Umbilical cord (tissue), 1 donor: ENCODE results near the gene LMOD2. TPM values are rescaled to one million over a fixed set of nuclear protein-coding genes. Genes with fewer than 3 reads are reported as not detected.

Source experiments
- total RNA-seq: library from RNA; depleted of rRNA; stranded (reverse); fragments of >200 nt; gene quantifications from one replicate; pipeline ENCODE4 v1.2.3, GENCODE V29; 2014; ENCODE audit warnings: low replicate concordance; ENCODE audit not compliant: insufficient read depth

LMOD2 gene
- total RNA-seq, 1 donor from 2014 or later, result 1.4 TPM

Other genes starting within 250 kb of the LMOD2 start
- gene IQUB, start 121.3 kb upstream of the LMOD2 start, total RNA-seq, result 2.6 TPM
- 74.2 TPM for gene NDUFA5, start 98.0 kb upstream of the LMOD2 start, total RNA-seq
- gene ASB15, start 54.0 kb upstream of the LMOD2 start, total RNA-seq, result 0.96 TPM
- 21.4 TPM for gene WASL, start 93.1 kb downstream of the LMOD2 start, total RNA-seq
- gene HYAL4, start 189.3 kb downstream of the LMOD2 start, total RNA-seq, result 2.6 TPM